ENCODE data around the gene PPP1R15A.
"Not testable (repeated sequence)": the region's sequence is repeated elsewhere in the genome, so short reads cannot be mapped to it uniquely, and the experiment has no call there.

Gene PPP1R15A

GRCh38 chr19:48915757-48916156 is 43.5 kb downstream of the PPP1R15A start:
- no peak for DNase-seq (ENCODE audit: low spot score)

GRCh38 chr19:48918071-48918470 is 45.9 kb downstream of the PPP1R15A start:
- DNase-seq (ENCODE audit: low spot score): no peak

- no peak for DNase-seq (ENCODE audit: low spot score)
Observed at GRCh38 chr19:48918801-48919247, 46.6 kb downstream of the PPP1R15A start.

- DNase-seq (ENCODE audit: low spot score): not testable (repeated sequence)
Observed at GRCh38 chr19:48919271-48919670, 47.0 kb downstream of the PPP1R15A start.

- no peak for DNase-seq (ENCODE audit: low spot score)
Observed at GRCh38 chr19:48920949-48921348, 48.7 kb downstream of the PPP1R15A start.

- no peak for DNase-seq (ENCODE audit: low spot score)
Observed at GRCh38 chr19:48921721-48922500, 49.7 kb downstream of the PPP1R15A start.

- DNase-seq (ENCODE audit: low spot score): no peak
Observed at GRCh38 chr19:48922548-48923490, 50.6 kb downstream of the PPP1R15A start.

GRCh38 chr19:48925240-48925843 is 53.1 kb downstream of the PPP1R15A start:
- DNase-seq (ENCODE audit: low spot score): no peak
